Measurements from ENCODE around the gene NGEF. TPM values are rescaled to one million over a fixed set of nuclear protein-coding genes. Genes with fewer than 3 reads are reported as not detected.
A peak's percentile ranks its signal among the peaks of the same experiment; 100 is the strongest.

The NGEF gene
- total RNA-seq, 1 experiment from 2014 or later = 71.3 TPM

DNA sequence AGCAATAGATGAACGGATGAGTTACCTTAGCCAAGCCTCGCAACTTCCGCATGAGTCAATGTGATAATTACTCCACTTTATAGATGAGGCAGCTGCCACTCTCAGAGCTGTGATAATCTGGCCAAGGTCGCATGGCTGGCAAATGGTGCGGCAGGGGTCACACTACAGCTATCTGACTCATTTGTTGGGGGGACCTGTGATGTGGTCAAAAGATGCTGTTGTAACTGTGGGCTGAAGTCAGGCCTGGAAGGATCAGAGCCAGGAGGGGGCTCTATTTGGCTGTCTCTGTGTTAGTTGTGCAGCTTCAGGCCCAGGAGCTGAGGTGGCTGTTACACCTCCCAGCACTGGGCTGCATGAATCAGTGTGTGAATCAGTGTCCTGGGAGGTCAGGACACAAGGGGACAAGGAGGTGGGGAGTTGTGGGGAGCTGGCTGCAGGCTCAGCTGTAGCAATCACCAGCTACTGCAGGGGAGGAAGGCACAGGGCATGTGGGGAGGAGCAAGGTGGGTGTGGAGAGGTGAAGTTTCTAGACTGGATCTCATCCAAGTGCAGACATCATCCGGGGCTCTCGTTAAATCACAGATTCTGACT, 33.1 kb downstream of the NGEF start:
- no peaks in the 10 kb centered on the region for H4K20me1 ChIP-seq (ENCODE audit: low read length)
- intact Hi-C loops (cut with micrococcal nuclease) = loop anchor here (1.0 to 2.0 kb wide), 4 partner anchors 8 to 271 kb away; partner anchors contain the start of gene ATG16L1
- no peaks in the 10 kb centered on the region for H3K36me3 ChIP-seq (ENCODE audit: low read depth, low read length)
- POLR2A ChIA-PET (ENCODE audit: unreplicated experiment) = interaction anchor here (0.6 to 1.1 kb wide), 4 partner anchors 49 to 59 kb away, joined by 3 read pairs; no protein-coding TSS in a partner anchor
- TF ChIP-seq EZH2phosphoT487 (IDR thresholded peaks at IDR 0.05; ENCODE audit: borderline replicate concordance, low read length) = no peak
- TF ChIP-seq, protein P1, sequence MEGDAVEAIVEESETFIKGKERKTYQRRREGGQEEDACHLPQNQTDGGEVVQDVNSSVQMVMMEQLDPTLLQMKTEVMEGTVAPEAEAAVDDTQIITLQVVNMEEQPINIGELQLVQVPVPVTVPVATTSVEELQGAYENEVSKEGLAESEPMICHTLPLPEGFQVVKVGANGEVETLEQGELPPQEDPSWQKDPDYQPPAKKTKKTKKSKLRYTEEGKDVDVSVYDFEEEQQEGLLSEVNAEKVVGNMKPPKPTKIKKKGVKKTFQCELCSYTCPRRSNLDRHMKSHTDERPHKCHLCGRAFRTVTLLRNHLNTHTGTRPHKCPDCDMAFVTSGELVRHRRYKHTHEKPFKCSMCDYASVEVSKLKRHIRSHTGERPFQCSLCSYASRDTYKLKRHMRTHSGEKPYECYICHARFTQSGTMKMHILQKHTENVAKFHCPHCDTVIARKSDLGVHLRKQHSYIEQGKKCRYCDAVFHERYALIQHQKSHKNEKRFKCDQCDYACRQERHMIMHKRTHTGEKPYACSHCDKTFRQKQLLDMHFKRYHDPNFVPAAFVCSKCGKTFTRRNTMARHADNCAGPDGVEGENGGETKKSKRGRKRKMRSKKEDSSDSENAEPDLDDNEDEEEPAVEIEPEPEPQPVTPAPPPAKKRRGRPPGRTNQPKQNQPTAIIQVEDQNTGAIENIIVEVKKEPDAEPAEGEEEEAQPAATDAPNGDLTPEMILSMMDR (conservative IDR thresholded peaks at IDR 0.05; ENCODE audit: low read depth, low read length) = peak; percentile 67
- TF ChIP-seq EZH2 (IDR thresholded peaks at IDR 0.05; ENCODE audit: low read length, unreplicated experiment) = no peak
- peak overlapping the region; percentile 41; the same call in 1 of the 2 replicates for H2AFZ ChIP-seq (ENCODE audit: low read length)
- H3K4me3 ChIP-seq (ENCODE audit: low read length) = no peak overlapping the region
- no peaks in the 10 kb centered on the region for H3F3A ChIP-seq (ENCODE audit: low read length, unreplicated experiment)
- H3K9ac ChIP-seq (ENCODE audit: low read length) = peak overlapping the region; percentile 59
- H3K9me2 ChIP-seq (replicated peaks; ENCODE audit: low read length) = no peaks in the 10 kb centered on the region
- peak overlapping the region; percentile 90 for H3K27ac ChIP-seq (ENCODE audit: low read length)
- no TSS peak for BruUV-seq (replicated peaks)
- no peaks in the 10 kb centered on the region for H3K79me2 ChIP-seq (ENCODE audit: low read length)
- H3K9me3 ChIP-seq (ENCODE audit: low read length) = no peaks in the 10 kb centered on the region
- CTCF ChIA-PET = interaction anchor here (0.5 to 1.6 kb wide), 7 partner anchors 15 to 319 kb away, joined by 4 to 21 read pairs (median 5); no protein-coding TSS in a partner anchor
- no peaks in the 10 kb centered on the region for H3K27me3 ChIP-seq (ENCODE audit: low read length)
- H3K4me2 ChIP-seq (ENCODE audit: low read length) = peak overlapping the region; percentile 65
- ATAC-seq (peak; percentile 91), DNase-seq (peak; percentile 95)
- peaks cover 36% of the 10 kb centered on the region for H3K4me1 ChIP-seq (ENCODE audit: insufficient read depth, low read length)

DNA sequence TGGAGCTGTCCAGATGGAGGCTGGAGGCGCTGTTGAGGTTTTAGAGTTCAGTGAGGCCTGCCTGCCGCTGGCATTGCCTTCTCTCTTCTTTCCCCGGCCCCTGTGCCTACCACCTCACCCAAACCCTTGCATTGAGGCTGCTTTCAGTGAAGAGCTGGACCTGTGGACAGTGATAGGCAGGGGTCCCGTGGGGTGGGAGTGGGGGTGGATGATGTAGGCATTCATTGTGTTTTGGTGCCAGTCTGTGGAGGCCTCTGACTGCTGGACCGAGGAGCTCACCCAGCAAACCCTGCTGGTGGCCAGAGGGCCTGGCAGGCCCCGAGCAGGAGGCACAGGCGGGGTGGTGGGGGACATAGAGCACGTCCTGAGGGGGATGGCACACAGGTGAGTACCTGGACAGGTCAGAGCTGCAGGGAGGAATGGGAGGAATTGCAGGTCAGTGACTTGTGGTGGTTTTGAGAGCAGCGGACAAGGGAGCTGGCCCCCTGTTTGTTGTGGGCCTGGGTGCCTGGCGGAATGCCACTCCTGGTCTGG, 35.6 kb downstream of the NGEF start:
- no peak for DNase-seq
- no peak overlapping the region for H2AFZ ChIP-seq (ENCODE audit: low read length)
- H3K4me3 ChIP-seq (ENCODE audit: low read length) = no peak overlapping the region
- no peaks in the 10 kb centered on the region for H3K36me3 ChIP-seq (ENCODE audit: low read depth, low read length)
- no peak overlapping the region for H3K4me2 ChIP-seq (ENCODE audit: low read length)
- H3K79me2 ChIP-seq (ENCODE audit: low read length) = no peaks in the 10 kb centered on the region
- no peak for ATAC-seq
- no peaks in the 10 kb centered on the region for H3K9me2 ChIP-seq (replicated peaks; ENCODE audit: low read length)
- no peaks in the 10 kb centered on the region for H3K9me3 ChIP-seq (ENCODE audit: low read length)
- H3K4me1 ChIP-seq (ENCODE audit: insufficient read depth, low read length) = peaks cover 36% of the 10 kb centered on the region
- ChIA-PET POLR2A (ENCODE audit: unreplicated experiment) (no interaction called here), CTCF (no interaction called here)
- no peak overlapping the region for H3K9ac ChIP-seq (ENCODE audit: low read length)
- no TSS peak for BruUV-seq (replicated peaks)
- no peaks in the 10 kb centered on the region for H4K20me1 ChIP-seq (ENCODE audit: low read length)
- no peaks in the 10 kb centered on the region for H3K27me3 ChIP-seq (ENCODE audit: low read length)
- no peaks in the 10 kb centered on the region for H3F3A ChIP-seq (ENCODE audit: low read length, unreplicated experiment)
- intact Hi-C loops (cut with micrococcal nuclease) = no loop called here
- TF ChIP-seq, protein P1 (conservative IDR thresholded peaks at IDR 0.05; ENCODE audit: low read depth, low read length) = no peak
- TF ChIP-seq EZH2 (IDR thresholded peaks at IDR 0.05; ENCODE audit: low read length, unreplicated experiment) = no peak
- no peak overlapping the region for H3K27ac ChIP-seq (ENCODE audit: low read length)
